IMR-90 (cell line): ENCODE measurements around the gene BAMBI.

ENCODE experiments used
- BHLHE40 ChIP-seq: fragments of 150-350 bp; IDR thresholded peaks from 2 replicates; pipeline ENCODE4 v1.6.1; 2016; ENCODE audit warnings: mild to moderate bottlenecking, low read depth, low read length
- MAFK ChIP-seq: IDR thresholded peaks from 2 replicates; pipeline ENCODE4 v1.6.1; 2012; ENCODE audit warnings: low read depth, low read length, improper control_type of control experiment
- MXI1 ChIP-seq: IDR thresholded peaks from 2 replicates; pipeline ENCODE4 v1.6.1; 2012; ENCODE audit warnings: low read depth, mild to moderate bottlenecking, low read length, moderate library complexity, borderline replicate concordance
- POLR2A ChIP-seq: IDR thresholded peaks from 2 replicates; pipeline ENCODE4 v1.6.1; 2012; ENCODE audit warnings: mild to moderate bottlenecking, low read depth, low read length
- RAD21 ChIP-seq: IDR thresholded peaks from 2 replicates; pipeline ENCODE4 v1.6.1; 2012; ENCODE audit warnings: low read length, improper control_type of control experiment
- RCOR1 ChIP-seq: IDR thresholded peaks from 2 replicates; pipeline ENCODE4 v1.6.1; 2012; ENCODE audit warnings: mild to moderate bottlenecking, low read length, improper control_type of control experiment; ENCODE audit not compliant: insufficient replicate concordance
- RFX5 ChIP-seq: IDR thresholded peaks from 2 replicates; pipeline ENCODE4 v1.8.0; 2012; ENCODE audit warnings: low read depth, mild to moderate bottlenecking, low read length, moderate library complexity
- SMC3 ChIP-seq: fragments of 150-350 bp; IDR thresholded peaks from 2 replicates; pipeline ENCODE4 v1.6.1; 2016; ENCODE audit warnings: low read depth, mild to moderate bottlenecking, antibody characterized with exemption, low read length, moderate library complexity
- TF ChIP-seq, protein P1 (sequence below): conservative IDR thresholded peaks from 2 replicates; pipeline ENCODE4 v1.5.1; 2012; ENCODE audit warnings: mild to moderate bottlenecking, low read depth, low read length, improper control_type of control experiment
- TF ChIP-seq, protein P2 (sequence below): fragments of 150-350 bp; IDR thresholded peaks from 2 replicates; pipeline ENCODE4 v1.6.1; 2017; ENCODE audit warnings: mild to moderate bottlenecking, antibody characterized with exemption, low read length, low read depth

DNA sequence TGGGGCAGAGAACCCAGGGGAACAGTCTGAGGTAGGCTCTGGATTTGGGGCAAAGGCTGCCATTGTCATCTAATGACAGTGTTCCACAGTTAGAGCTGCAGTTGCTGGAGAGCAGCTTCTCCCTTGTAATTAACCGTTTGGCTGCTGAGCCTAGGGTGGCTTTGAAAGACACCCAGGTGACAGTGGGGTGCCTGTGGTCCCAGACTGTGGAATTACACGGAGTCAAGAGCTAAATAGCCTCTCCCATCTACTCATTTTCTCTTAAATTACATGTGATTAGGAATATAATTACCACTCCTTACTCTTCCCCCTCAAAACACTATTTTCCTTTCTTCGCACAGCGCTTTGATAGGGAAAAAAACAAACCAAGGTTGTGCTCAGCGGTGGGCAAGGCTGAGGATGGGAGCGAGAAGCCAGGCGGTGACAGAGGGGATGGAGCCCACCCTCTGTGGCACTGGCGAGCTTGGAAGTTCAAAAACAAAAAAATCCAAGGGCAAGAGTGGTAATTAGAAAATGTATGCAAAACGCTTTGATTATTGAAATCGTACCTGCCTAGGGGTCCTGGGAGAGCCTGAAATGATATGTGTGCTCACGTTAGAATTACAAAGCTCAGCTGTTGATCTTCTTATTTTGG lies 44.1 kb downstream of the BAMBI start:
- TF ChIP-seq, protein P1, sequence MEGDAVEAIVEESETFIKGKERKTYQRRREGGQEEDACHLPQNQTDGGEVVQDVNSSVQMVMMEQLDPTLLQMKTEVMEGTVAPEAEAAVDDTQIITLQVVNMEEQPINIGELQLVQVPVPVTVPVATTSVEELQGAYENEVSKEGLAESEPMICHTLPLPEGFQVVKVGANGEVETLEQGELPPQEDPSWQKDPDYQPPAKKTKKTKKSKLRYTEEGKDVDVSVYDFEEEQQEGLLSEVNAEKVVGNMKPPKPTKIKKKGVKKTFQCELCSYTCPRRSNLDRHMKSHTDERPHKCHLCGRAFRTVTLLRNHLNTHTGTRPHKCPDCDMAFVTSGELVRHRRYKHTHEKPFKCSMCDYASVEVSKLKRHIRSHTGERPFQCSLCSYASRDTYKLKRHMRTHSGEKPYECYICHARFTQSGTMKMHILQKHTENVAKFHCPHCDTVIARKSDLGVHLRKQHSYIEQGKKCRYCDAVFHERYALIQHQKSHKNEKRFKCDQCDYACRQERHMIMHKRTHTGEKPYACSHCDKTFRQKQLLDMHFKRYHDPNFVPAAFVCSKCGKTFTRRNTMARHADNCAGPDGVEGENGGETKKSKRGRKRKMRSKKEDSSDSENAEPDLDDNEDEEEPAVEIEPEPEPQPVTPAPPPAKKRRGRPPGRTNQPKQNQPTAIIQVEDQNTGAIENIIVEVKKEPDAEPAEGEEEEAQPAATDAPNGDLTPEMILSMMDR = no peak
- TF ChIP-seq POLR2A (no peak), RAD21 (no peak), MAFK (no peak), MXI1 (no peak), RFX5 (no peak), BHLHE40 (no peak), SMC3 (no peak), RCOR1 (no peak)
- TF ChIP-seq, protein P2, sequence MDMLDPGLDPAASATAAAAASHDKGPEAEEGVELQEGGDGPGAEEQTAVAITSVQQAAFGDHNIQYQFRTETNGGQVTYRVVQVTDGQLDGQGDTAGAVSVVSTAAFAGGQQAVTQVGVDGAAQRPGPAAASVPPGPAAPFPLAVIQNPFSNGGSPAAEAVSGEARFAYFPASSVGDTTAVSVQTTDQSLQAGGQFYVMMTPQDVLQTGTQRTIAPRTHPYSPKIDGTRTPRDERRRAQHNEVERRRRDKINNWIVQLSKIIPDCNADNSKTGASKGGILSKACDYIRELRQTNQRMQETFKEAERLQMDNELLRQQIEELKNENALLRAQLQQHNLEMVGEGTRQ = no peak
